Astrocyte (in vitro differentiated cells and primary cell): ENCODE measurements around the gene DRGX. TPM values are rescaled to one million over a fixed set of nuclear protein-coding genes. Genes with fewer than 3 reads are reported as not detected.

Source experiments
- DNase-seq: peaks from one replicate; pipeline ENCODE4 v3.0.0-alpha.2; 2010; ENCODE audit warnings: low read depth
- FAIRE-seq: peaks from 2 replicates; lab custom pipeline; 2011; peaks lifted over from hg19 to GRCh38; lab: Jason Lieb, UNC
- H2AFZ ChIP-seq: 2 replicates; pipeline ENCODE4 v1.6.0; 2012; ENCODE audit warnings: low read depth, low read length, inconsistent platforms
- H3K27ac ChIP-seq: 2 replicates; pipeline ENCODE4 v1.5.1; 2011; ENCODE audit warnings: low read depth, low read length, inconsistent platforms
- H3K27me3 ChIP-seq: 2 replicates; pipeline ENCODE4 v1.6.0; 2011; ENCODE audit warnings: low read length, inconsistent platforms; ENCODE audit not compliant: insufficient read depth
- H3K36me3 ChIP-seq: 2 replicates; pipeline ENCODE4 v1.5.1; 2011; ENCODE audit warnings: low read length, inconsistent platforms; ENCODE audit not compliant: insufficient read depth
- H3K4me1 ChIP-seq: 2 replicates; pipeline ENCODE4 v1.5.1; 2011; ENCODE audit warnings: low read length, inconsistent platforms; ENCODE audit not compliant: insufficient read depth
- H3K4me2 ChIP-seq: 2 replicates; pipeline ENCODE4 v1.6.0; 2012; ENCODE audit warnings: low read length, inconsistent platforms
- H3K4me3 ChIP-seq: 2 replicates; pipeline ENCODE4 v1.5.1; 2011; ENCODE audit warnings: low read depth, mild to moderate bottlenecking, low read length, inconsistent platforms; ENCODE audit not compliant: insufficient read depth
- H3K79me2 ChIP-seq: 2 replicates; pipeline ENCODE4 v1.6.0; 2012; ENCODE audit warnings: mild to moderate bottlenecking, low read length, inconsistent platforms; ENCODE audit not compliant: insufficient read depth
- H3K9ac ChIP-seq: 2 replicates; pipeline ENCODE4 v1.6.0; 2012; ENCODE audit warnings: mild to moderate bottlenecking, low read length, inconsistent platforms
- H3K9me3 ChIP-seq: 2 replicates; pipeline ENCODE4 v1.5.1; 2012; ENCODE audit warnings: low read depth, mild to moderate bottlenecking, low read length, inconsistent platforms; ENCODE audit not compliant: insufficient read depth
- H4K20me1 ChIP-seq: 2 replicates; pipeline ENCODE4 v1.6.0; 2012; ENCODE audit warnings: low read length, inconsistent platforms; ENCODE audit not compliant: insufficient read depth
- H3K27ac Mint-ChIP-seq: one replicate; pipeline ENCODE4 v1.8.0; 2021; ENCODE audit warnings: mild to moderate bottlenecking, mixed read lengths; ENCODE audit not compliant: unreplicated experiment
- H3K27me3 Mint-ChIP-seq: one replicate; pipeline ENCODE4 v1.8.0; 2021; ENCODE audit warnings: low read depth, mixed read lengths; ENCODE audit not compliant: unreplicated experiment
- H3K36me3 Mint-ChIP-seq: one replicate; pipeline ENCODE4 v1.8.0; 2021; ENCODE audit warnings: low read depth, mixed read lengths; ENCODE audit not compliant: unreplicated experiment
- H3K4me1 Mint-ChIP-seq: one replicate; pipeline ENCODE4 v1.8.0; 2021; ENCODE audit warnings: low read depth, mixed read lengths; ENCODE audit not compliant: unreplicated experiment
- H3K4me3 Mint-ChIP-seq: one replicate; pipeline ENCODE4 v1.8.0; 2021; ENCODE audit warnings: mild to moderate bottlenecking, moderate library complexity, mixed read lengths; ENCODE audit not compliant: unreplicated experiment
- H3K9me3 Mint-ChIP-seq: one replicate; pipeline ENCODE4 v1.8.0; 2021; ENCODE audit warnings: mild to moderate bottlenecking, mixed read lengths; ENCODE audit not compliant: unreplicated experiment
- EZH2 ChIP-seq: IDR thresholded peaks from 2 replicates; pipeline ENCODE4 v1.6.1; 2012; ENCODE audit warnings: mild to moderate bottlenecking, low read length, inconsistent platforms; ENCODE audit not compliant: insufficient read depth
- total RNA-seq: library from RNA; stranded (reverse); gene quantifications from 2 replicates; pipeline ENCODE4 v1.2.1, GENCODE V29; 2021
- TF ChIP-seq, protein P1 (sequence below): IDR thresholded peaks from 2 replicates; pipeline ENCODE4 v1.5.1; 2011; ENCODE audit warnings: low read depth, mild to moderate bottlenecking, inconsistent platforms, low read length, moderate library complexity; ENCODE audit not compliant: insufficient read depth

Gene DRGX
- total RNA-seq, 1 donor from 2014 or later = not detected

DNA sequence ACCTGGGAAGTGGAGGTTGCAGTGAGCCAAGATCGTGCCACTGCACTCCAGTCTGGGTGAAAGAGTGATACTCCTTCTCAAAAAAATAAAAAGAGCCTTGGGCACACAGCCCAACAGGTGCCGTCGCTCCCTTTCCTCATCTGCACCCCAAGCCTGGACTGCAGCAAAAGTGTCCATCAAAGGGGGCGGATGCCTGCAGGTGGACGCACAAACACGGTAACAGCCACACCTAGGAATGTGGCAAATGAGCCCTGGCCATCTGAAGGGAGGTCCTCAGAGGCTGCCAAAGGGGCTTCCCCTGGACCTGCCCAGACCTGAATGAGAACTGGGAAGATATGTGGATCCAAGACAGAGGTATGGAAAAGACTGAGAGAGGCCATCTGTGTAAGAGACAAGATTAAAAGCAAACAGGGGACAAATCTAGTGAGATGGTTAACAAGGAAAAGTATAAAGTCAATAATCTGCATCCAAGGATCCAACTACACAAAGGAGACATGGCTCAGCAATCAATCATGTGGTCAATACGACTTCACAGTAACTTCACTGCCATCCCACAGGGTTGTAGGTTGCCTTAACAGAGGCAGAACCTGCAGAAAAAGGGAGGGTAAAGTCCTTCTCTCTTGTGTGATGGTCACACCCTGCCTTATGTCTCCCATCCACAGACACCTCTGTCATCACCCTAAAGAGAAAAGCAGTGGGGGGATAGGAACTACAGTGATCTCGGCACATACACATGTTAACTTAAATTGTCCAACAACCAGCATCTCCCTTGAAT lies 25.4 kb downstream of the DRGX start:
- Histone ChIP-seq H3K9ac (no peak overlapping the region), H3K27ac (no peak overlapping the region), H4K20me1 (no peaks in the 10 kb centered on the region), H3K9me3 (no peaks in the 10 kb centered on the region), H3K27me3 (no peaks in the 10 kb centered on the region), H2AFZ (no peak overlapping the region), H3K4me3 (no peak overlapping the region), H3K4me2 (no peak overlapping the region), H3K4me1 (peaks cover 8% of the 10 kb centered on the region), H3K79me2 (no peaks in the 10 kb centered on the region), H3K36me3 (no peaks in the 10 kb centered on the region)
- no peaks in the 10 kb centered on the region for H3K9me3 Mint-ChIP-seq
- no peak overlapping the region for H3K4me3 Mint-ChIP-seq
- no peaks in the 10 kb centered on the region for H3K36me3 Mint-ChIP-seq
- H3K27ac Mint-ChIP-seq = no peak overlapping the region
- DNase-seq (no peak), FAIRE-seq (no peak)
- H3K4me1 Mint-ChIP-seq = peaks cover 8% of the 10 kb centered on the region
- TF ChIP-seq, protein P1, sequence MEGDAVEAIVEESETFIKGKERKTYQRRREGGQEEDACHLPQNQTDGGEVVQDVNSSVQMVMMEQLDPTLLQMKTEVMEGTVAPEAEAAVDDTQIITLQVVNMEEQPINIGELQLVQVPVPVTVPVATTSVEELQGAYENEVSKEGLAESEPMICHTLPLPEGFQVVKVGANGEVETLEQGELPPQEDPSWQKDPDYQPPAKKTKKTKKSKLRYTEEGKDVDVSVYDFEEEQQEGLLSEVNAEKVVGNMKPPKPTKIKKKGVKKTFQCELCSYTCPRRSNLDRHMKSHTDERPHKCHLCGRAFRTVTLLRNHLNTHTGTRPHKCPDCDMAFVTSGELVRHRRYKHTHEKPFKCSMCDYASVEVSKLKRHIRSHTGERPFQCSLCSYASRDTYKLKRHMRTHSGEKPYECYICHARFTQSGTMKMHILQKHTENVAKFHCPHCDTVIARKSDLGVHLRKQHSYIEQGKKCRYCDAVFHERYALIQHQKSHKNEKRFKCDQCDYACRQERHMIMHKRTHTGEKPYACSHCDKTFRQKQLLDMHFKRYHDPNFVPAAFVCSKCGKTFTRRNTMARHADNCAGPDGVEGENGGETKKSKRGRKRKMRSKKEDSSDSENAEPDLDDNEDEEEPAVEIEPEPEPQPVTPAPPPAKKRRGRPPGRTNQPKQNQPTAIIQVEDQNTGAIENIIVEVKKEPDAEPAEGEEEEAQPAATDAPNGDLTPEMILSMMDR = no peak
- no peak for TF ChIP-seq EZH2
- peaks cover 21% of the 10 kb centered on the region for H3K27me3 Mint-ChIP-seq

DNA sequence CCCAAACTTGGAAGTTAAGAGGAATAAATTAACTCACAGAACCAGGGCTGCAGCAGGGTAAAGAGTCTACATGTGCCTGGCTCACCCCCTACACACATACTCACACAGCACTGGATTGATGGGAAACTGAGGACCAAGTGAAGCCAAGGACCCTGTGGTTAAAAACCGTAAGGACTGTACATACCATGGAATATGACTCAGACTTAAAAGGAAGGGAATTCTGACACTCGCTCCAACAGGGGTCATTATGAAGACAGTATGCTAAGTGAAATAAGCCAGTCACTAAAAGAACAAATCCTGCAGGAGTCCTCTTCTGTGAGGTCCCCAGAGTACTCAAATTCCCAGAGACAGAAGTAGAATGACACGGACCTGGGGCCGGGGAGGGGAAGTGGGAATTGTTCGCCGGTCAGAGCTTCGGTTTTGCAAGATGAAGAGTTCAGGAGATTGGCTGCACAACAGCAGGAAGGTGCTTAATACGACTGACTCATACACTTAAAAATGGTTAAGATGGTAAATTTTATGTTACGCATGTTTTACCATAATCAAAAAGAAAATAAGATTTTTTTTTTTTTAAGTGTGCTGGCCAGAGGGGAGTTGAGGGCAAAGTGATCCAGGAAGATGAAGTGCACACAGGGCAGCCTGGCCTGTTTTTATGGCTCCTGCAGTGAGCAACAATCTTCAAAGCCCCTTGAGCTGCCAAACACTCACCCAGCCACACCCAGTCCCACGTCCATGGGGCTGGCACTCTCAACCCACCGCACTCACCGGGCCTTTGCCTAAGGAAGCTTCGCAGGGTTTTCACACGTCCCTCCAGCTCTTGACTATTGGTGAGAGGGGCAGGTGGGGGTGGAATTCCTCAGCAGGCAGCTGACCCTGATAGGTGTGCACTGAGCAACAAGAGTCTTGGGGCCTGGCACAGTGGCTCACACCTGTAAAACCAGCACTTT lies 26.4 kb downstream of the DRGX start:
- H3K27me3 ChIP-seq = no peaks in the 10 kb centered on the region
- Mint-ChIP-seq H3K27ac (no peak overlapping the region), H3K4me1 (peaks cover 8% of the 10 kb centered on the region), H3K9me3 (no peaks in the 10 kb centered on the region), H3K27me3 (peaks cover 25% of the 10 kb centered on the region), H3K36me3 (no peaks in the 10 kb centered on the region), H3K4me3 (no peak overlapping the region)
- peaks cover 8% of the 10 kb centered on the region for H3K4me1 ChIP-seq
- TF ChIP-seq, protein P1 = no peak
- no peak for TF ChIP-seq EZH2
- no peak overlapping the region for H3K4me3 ChIP-seq
- H3K9ac ChIP-seq = no peak overlapping the region
- FAIRE-seq = no peak
- peak overlapping the region; percentile 53 for H3K4me2 ChIP-seq
- H4K20me1 ChIP-seq = no peaks in the 10 kb centered on the region
- DNase-seq = peak; percentile 76
- H2AFZ ChIP-seq = no peak overlapping the region
- no peaks in the 10 kb centered on the region for H3K36me3 ChIP-seq
- no peaks in the 10 kb centered on the region for H3K79me2 ChIP-seq
- H3K27ac ChIP-seq = no peak overlapping the region
- H3K9me3 ChIP-seq = no peaks in the 10 kb centered on the region
